ENCODE data around the gene KRTAP12-1.
"Not testable (repeated sequence)": the region's sequence is repeated elsewhere in the genome, so short reads cannot be mapped to it uniquely, and the experiment has no call there.

Gene KRTAP12-1

GRCh38 chr21:44681152-44681551, 811 bp downstream of the KRTAP12-1 start:
- Histone ChIP-seq H3K36me3 (ENCODE audit: control insufficient read depth, low read depth, low read length) (no peaks in the 10 kb centered on the region), H3K9ac (ENCODE audit: low read length) (no peak overlapping the region), H3K9me3 (ENCODE audit: control insufficient read depth, low read depth, low read length) (no peaks in the 10 kb centered on the region), H3K27me3 (ENCODE audit: control insufficient read depth, insufficient read depth, low read length) (no peaks in the 10 kb centered on the region), H3K4me3 (ENCODE audit: low read length) (no peak overlapping the region), H3K4me1 (ENCODE audit: control insufficient read depth, low read depth, low read length) (peaks cover 5% of the 10 kb centered on the region), H3K27ac (ENCODE audit: low read length) (no peak overlapping the region)

- H3K27ac ChIP-seq (ENCODE audit: low read length): no peak overlapping the region
- H3K4me1 ChIP-seq (ENCODE audit: control insufficient read depth, low read depth, low read length): no peaks in the 10 kb centered on the region
- no peaks in the 10 kb centered on the region for H3K36me3 ChIP-seq (ENCODE audit: control insufficient read depth, low read depth, low read length)
- H3K27me3 ChIP-seq (ENCODE audit: control insufficient read depth, insufficient read depth, low read length): no peaks in the 10 kb centered on the region
- H3K9ac ChIP-seq (ENCODE audit: low read length): no peak overlapping the region
- no peaks in the 10 kb centered on the region for H3K9me3 ChIP-seq (ENCODE audit: control insufficient read depth, low read depth, low read length)
- H3K4me3 ChIP-seq (ENCODE audit: low read length): no peak overlapping the region
Measured at GRCh38 chr21:44677881-44678280, 4.1 kb downstream of the KRTAP12-1 start.

GRCh38 chr21:44671911-44672310, 10.1 kb downstream of the KRTAP12-1 start:
- H3K4me3 ChIP-seq (ENCODE audit: low read length): no peak overlapping the region
- H3K9ac ChIP-seq (ENCODE audit: low read length): no peak overlapping the region
- H3K9me3 ChIP-seq (ENCODE audit: control insufficient read depth, low read depth, low read length): peaks cover 4% of the 10 kb centered on the region
- no peaks in the 10 kb centered on the region for H3K36me3 ChIP-seq (ENCODE audit: control insufficient read depth, low read depth, low read length)
- H3K4me1 ChIP-seq (ENCODE audit: control insufficient read depth, low read depth, low read length): no peaks in the 10 kb centered on the region
- no peak overlapping the region for H3K27ac ChIP-seq (ENCODE audit: low read length)
- H3K27me3 ChIP-seq (ENCODE audit: control insufficient read depth, insufficient read depth, low read length): no peaks in the 10 kb centered on the region

- Histone ChIP-seq H3K9me3 (ENCODE audit: control insufficient read depth, low read depth, low read length) (peaks cover 4% of the 10 kb centered on the region), H3K27me3 (ENCODE audit: control insufficient read depth, insufficient read depth, low read length) (no peaks in the 10 kb centered on the region), H3K27ac (ENCODE audit: low read length) (no peak overlapping the region), H3K36me3 (ENCODE audit: control insufficient read depth, low read depth, low read length) (no peaks in the 10 kb centered on the region), H3K4me3 (ENCODE audit: low read length) (no peak overlapping the region), H3K9ac (ENCODE audit: low read length) (no peak overlapping the region), H3K4me1 (ENCODE audit: control insufficient read depth, low read depth, low read length) (no peaks in the 10 kb centered on the region)
Measured at GRCh38 chr21:44670642-44671432, 11.1 kb downstream of the KRTAP12-1 start.

GRCh38 chr21:44667612-44668011, 14.4 kb downstream of the KRTAP12-1 start:
- Histone ChIP-seq H3K9ac (ENCODE audit: low read length) (no peak overlapping the region), H3K4me1 (ENCODE audit: control insufficient read depth, low read depth, low read length) (no peaks in the 10 kb centered on the region), H3K4me3 (ENCODE audit: low read length) (no peak overlapping the region), H3K27ac (ENCODE audit: low read length) (no peak overlapping the region), H3K9me3 (ENCODE audit: control insufficient read depth, low read depth, low read length) (peaks cover 4% of the 10 kb centered on the region), H3K36me3 (ENCODE audit: control insufficient read depth, low read depth, low read length) (no peaks in the 10 kb centered on the region), H3K27me3 (ENCODE audit: control insufficient read depth, insufficient read depth, low read length) (no peaks in the 10 kb centered on the region)

- no peak within 1 kb of the TSS for H3K4me3 ChIP-seq (ENCODE audit: low read length)
- H3K27ac ChIP-seq (ENCODE audit: low read length): no peak within 1 kb of the TSS
Measured at GRCh38 chr21:44666401-44667320, 15.3 kb downstream of the KRTAP12-1 start, which contains the start of gene KRTAP12-2. TSS of gene KRTAP12-2 (minus strand) at chr21:44666927. CDS start at chr21:44666886, 41 bp downstream.

GRCh38 chr21:44664691-44665090, 17.3 kb downstream of the KRTAP12-1 start:
- H3K36me3 ChIP-seq (ENCODE audit: control insufficient read depth, low read depth, low read length): no peaks in the 10 kb centered on the region
- H3K27me3 ChIP-seq (ENCODE audit: control insufficient read depth, insufficient read depth, low read length): no peaks in the 10 kb centered on the region
- H3K27ac ChIP-seq (ENCODE audit: low read length): no peak overlapping the region
- H3K4me3 ChIP-seq (ENCODE audit: low read length): no peak overlapping the region
- H3K4me1 ChIP-seq (ENCODE audit: control insufficient read depth, low read depth, low read length): peaks cover 19% of the 10 kb centered on the region
- H3K9me3 ChIP-seq (ENCODE audit: control insufficient read depth, low read depth, low read length): peaks cover 4% of the 10 kb centered on the region
- H3K9ac ChIP-seq (ENCODE audit: low read length): no peak overlapping the region

More at GRCh38 chr21:44666401-44667320, 15.3 kb downstream of the KRTAP12-1 start, which contains the start of gene KRTAP12-2:
- Histone ChIP-seq H3K27me3 (ENCODE audit: control insufficient read depth, insufficient read depth, low read length) (no peaks in the 10 kb centered on the region), H3K36me3 (ENCODE audit: control insufficient read depth, low read depth, low read length) (no peaks in the 10 kb centered on the region), H3K4me1 (ENCODE audit: control insufficient read depth, low read depth, low read length) (peaks cover 6% of the 10 kb centered on the region), H3K9ac (ENCODE audit: low read length) (no peak within 1 kb of the TSS), H3K9me3 (ENCODE audit: control insufficient read depth, low read depth, low read length) (peaks cover 4% of the 10 kb centered on the region)

GRCh38 chr21:44661567-44661966, 20.4 kb downstream of the KRTAP12-1 start:
- peaks cover 32% of the 10 kb centered on the region for H3K4me1 ChIP-seq (ENCODE audit: control insufficient read depth, low read depth, low read length)
- not testable (repeated sequence) for H3K36me3 ChIP-seq (ENCODE audit: control insufficient read depth, low read depth, low read length); H3K9me3 ChIP-seq (ENCODE audit: control insufficient read depth, low read depth, low read length)

GRCh38 chr21:44658913-44659595, 22.9 kb downstream of the KRTAP12-1 start:
- no peak overlapping the region for H3K27ac ChIP-seq (ENCODE audit: low read length)
- peaks cover 32% of the 10 kb centered on the region for H3K4me1 ChIP-seq (ENCODE audit: control insufficient read depth, low read depth, low read length)
- H3K27me3 ChIP-seq (ENCODE audit: control insufficient read depth, insufficient read depth, low read length): no peaks in the 10 kb centered on the region
- no peaks in the 10 kb centered on the region for H3K9me3 ChIP-seq (ENCODE audit: control insufficient read depth, low read depth, low read length)
- no peak overlapping the region for H3K4me3 ChIP-seq (ENCODE audit: low read length)
- no peak overlapping the region for H3K9ac ChIP-seq (ENCODE audit: low read length)
- H3K36me3 ChIP-seq (ENCODE audit: control insufficient read depth, low read depth, low read length): no peaks in the 10 kb centered on the region

More at GRCh38 chr21:44661567-44661966, 20.4 kb downstream of the KRTAP12-1 start:
- not testable (repeated sequence) for H3K4me3 ChIP-seq (ENCODE audit: low read length); H3K27me3 ChIP-seq (ENCODE audit: control insufficient read depth, insufficient read depth, low read length); H3K9ac ChIP-seq (ENCODE audit: low read length); H3K27ac ChIP-seq (ENCODE audit: low read length)

- Histone ChIP-seq H3K4me1 (ENCODE audit: control insufficient read depth, low read depth, low read length) (peaks cover 32% of the 10 kb centered on the region), H3K27me3 (ENCODE audit: control insufficient read depth, insufficient read depth, low read length) (no peaks in the 10 kb centered on the region), H3K4me3 (ENCODE audit: low read length) (no peak overlapping the region), H3K27ac (ENCODE audit: low read length) (no peak overlapping the region), H3K9me3 (ENCODE audit: control insufficient read depth, low read depth, low read length) (no peaks in the 10 kb centered on the region), H3K36me3 (ENCODE audit: control insufficient read depth, low read depth, low read length) (no peaks in the 10 kb centered on the region), H3K9ac (ENCODE audit: low read length) (no peak overlapping the region)
Measured at GRCh38 chr21:44658541-44658910, 23.4 kb downstream of the KRTAP12-1 start.

All from iPS-18a (cell line).